GM18505 (cell line): ENCODE data around the gene OPN5.

Experiments
- ATAC-seq: cut with Tn5 transposase; IDR thresholded peaks from one replicate; pipeline ENCODE4 v1.9.1; 2021; ENCODE audit not compliant: unreplicated experiment
- POLR2A ChIP-seq: IDR thresholded peaks from 4 replicates; pipeline ENCODE4 v1.6.1; 2011; ENCODE audit warnings: borderline replicate concordance; ENCODE audit not compliant: insufficient read depth, insufficient read length; ENCODE audit errors: extremely low read depth

Gene OPN5

GRCh38 chr6:47767102-47767501 lies 14.7 kb upstream of the OPN5 start:
- TF ChIP-seq POLR2A, result no peak

GRCh38 chr6:47769982-47770381 lies 11.8 kb upstream of the OPN5 start:
- no peak for ATAC-seq
- TF ChIP-seq POLR2A, result no peak

More at GRCh38 chr6:47767102-47767501, 14.7 kb upstream of the OPN5 start:
- no peak for ATAC-seq

GRCh38 chr6:47772359-47772758 lies 9.5 kb upstream of the OPN5 start:
- ATAC-seq, result no peak
- TF ChIP-seq POLR2A, result no peak

- TF ChIP-seq POLR2A, result no peak
- no peak for ATAC-seq
Observed at GRCh38 chr6:47773005-47773404, 8.8 kb upstream of the OPN5 start.

- TF ChIP-seq POLR2A, result no peak
- ATAC-seq, result peak; percentile 89
Observed at GRCh38 chr6:47780510-47781356, 1.1 kb upstream of the OPN5 start.

GRCh38 chr6:47785182-47785581 lies 3.4 kb downstream of the OPN5 start:
- no peak for ATAC-seq
- no peak for TF ChIP-seq POLR2A

GRCh38 chr6:47787620-47788497 lies 6.0 kb downstream of the OPN5 start:
- TF ChIP-seq POLR2A, result no peak
- ATAC-seq, result peak; percentile 88

GRCh38 chr6:47788498-47788884 lies 6.7 kb downstream of the OPN5 start:
- TF ChIP-seq POLR2A, result no peak

GRCh38 chr6:47789553-47789952 lies 7.7 kb downstream of the OPN5 start:
- no peak for ATAC-seq
- TF ChIP-seq POLR2A, result no peak

More at GRCh38 chr6:47788498-47788884, 6.7 kb downstream of the OPN5 start:
- no peak for ATAC-seq

GRCh38 chr6:47792216-47792733 lies 10.4 kb downstream of the OPN5 start:
- TF ChIP-seq POLR2A, result no peak
- ATAC-seq, result no peak

- ATAC-seq, result no peak
- TF ChIP-seq POLR2A, result no peak
Observed at GRCh38 chr6:47794577-47795135, 12.8 kb downstream of the OPN5 start.

- no peak for TF ChIP-seq POLR2A
- ATAC-seq, result no peak
Observed at GRCh38 chr6:47801984-47802383, 20.2 kb downstream of the OPN5 start.

GRCh38 chr6:47804821-47805220 lies 23.0 kb downstream of the OPN5 start:
- no peak for TF ChIP-seq POLR2A
- no peak for ATAC-seq

GRCh38 chr6:47809873-47810272 lies 28.0 kb downstream of the OPN5 start:
- no peak for ATAC-seq
- TF ChIP-seq POLR2A, result no peak

GRCh38 chr6:47810885-47811284 lies 29.1 kb downstream of the OPN5 start:
- ATAC-seq, result no peak
- TF ChIP-seq POLR2A, result no peak
